HG03354 (cell line): ENCODE results near the gene OLA1.
A peak's percentile ranks its signal among the peaks of the same experiment; 100 is the strongest.

ENCODE experiments used
- ATAC-seq: cut with Tn5 transposase; IDR thresholded peaks from one replicate; pipeline ENCODE4 v1.9.1; 2021; ENCODE audit warnings: mild to moderate bottlenecking; ENCODE audit not compliant: unreplicated experiment, poor library complexity, severe bottlenecking

Gene OLA1

GRCh38 chr2:174183076-174183475 is 65.3 kb downstream of the OLA1 start:
- no peak for ATAC-seq

GRCh38 chr2:174181368-174181767 is 67.0 kb downstream of the OLA1 start:
- ATAC-seq, result no peak

- no peak for ATAC-seq
Measured at GRCh38 chr2:174180726-174181236, 67.6 kb downstream of the OLA1 start.

GRCh38 chr2:174180165-174180724 is 68.1 kb downstream of the OLA1 start:
- no peak for ATAC-seq

GRCh38 chr2:174177316-174177890 is 70.9 kb downstream of the OLA1 start:
- no peak for ATAC-seq

- ATAC-seq, result no peak
Measured at GRCh38 chr2:174176898-174177297, 71.4 kb downstream of the OLA1 start.

- no peak for ATAC-seq
Measured at GRCh38 chr2:174174741-174175140, 73.6 kb downstream of the OLA1 start.

GRCh38 chr2:174172802-174173355 is 75.5 kb downstream of the OLA1 start:
- no peak for ATAC-seq

- ATAC-seq, result no peak
Measured at GRCh38 chr2:174171686-174172445, 76.5 kb downstream of the OLA1 start.

GRCh38 chr2:174169372-174169771 is 79.0 kb downstream of the OLA1 start:
- no peak for ATAC-seq

- ATAC-seq, result no peak
Measured at GRCh38 chr2:174166261-174166660, 82.1 kb downstream of the OLA1 start.

GRCh38 chr2:174161490-174161889 is 86.8 kb downstream of the OLA1 start:
- no peak for ATAC-seq

- ATAC-seq, result peak; percentile 66
Measured at GRCh38 chr2:174158003-174158402, 90.3 kb downstream of the OLA1 start.

GRCh38 chr2:174157053-174157452 is 91.3 kb downstream of the OLA1 start:
- ATAC-seq, result no peak

GRCh38 chr2:174153757-174154680 is 94.3 kb downstream of the OLA1 start:
- ATAC-seq, result no peak

GRCh38 chr2:174149530-174149929 is 98.8 kb downstream of the OLA1 start:
- no peak for ATAC-seq

GRCh38 chr2:174148833-174149232 is 99.5 kb downstream of the OLA1 start:
- ATAC-seq, result no peak

- no peak for ATAC-seq
Measured at GRCh38 chr2:174145827-174146226, 102.5 kb downstream of the OLA1 start.

GRCh38 chr2:174142290-174142689 is 106.0 kb downstream of the OLA1 start:
- no peak for ATAC-seq

GRCh38 chr2:174138161-174138560 is 110.2 kb downstream of the OLA1 start:
- no peak for ATAC-seq
